ENCODE data around the gene COQ5. TPM values are rescaled to one million over a fixed set of nuclear protein-coding genes. Genes with fewer than 3 reads are reported as not detected.

Gene COQ5
- total RNA-seq, 3 donors from 2014 or later = 26.2 to 33.0 (median 26.5) TPM

GRCh38 chr12:120562906-120563305, 33.9 kb upstream of the COQ5 start:
- peaks cover 18% of the 10 kb centered on the region for H3K36me3 ChIP-seq
- H3K4me3 ChIP-seq = no peak overlapping the region
- H3K27ac ChIP-seq = no peak overlapping the region
- H3K4me1 ChIP-seq = no peaks in the 10 kb centered on the region
- DNase-seq (ENCODE audit: low spot score in 2 of 2) = no peak
- no peaks in the 10 kb centered on the region for H3K9me3 ChIP-seq
- TF ChIP-seq CTCF (IDR thresholded peaks at IDR 0.05) (no peak), POLR2A (IDR thresholded peaks at IDR 0.05) (no peak)
- H3K27me3 ChIP-seq = no peaks in the 10 kb centered on the region
- intact Hi-C loops (cut with DNase I; ENCODE audit: low total_unique reads) = no loop called here

GRCh38 chr12:120557589-120557988, 28.6 kb upstream of the COQ5 start:
- H3K4me1 ChIP-seq = no peaks in the 10 kb centered on the region
- DNase-seq (ENCODE audit: low spot score in 2 of 2) = no peak
- no peaks in the 10 kb centered on the region for H3K9me3 ChIP-seq
- no peak overlapping the region for H3K4me3 ChIP-seq
- H3K36me3 ChIP-seq = peaks cover 18% of the 10 kb centered on the region
- no peak overlapping the region for H3K27ac ChIP-seq
- H3K27me3 ChIP-seq = no peaks in the 10 kb centered on the region
- intact Hi-C loops (cut with DNase I; ENCODE audit: low total_unique reads) = no loop called here
- no peak for TF ChIP-seq CTCF (IDR thresholded peaks at IDR 0.05)
- no peak for TF ChIP-seq POLR2AphosphoS5 (IDR thresholded peaks at IDR 0.05)
- TF ChIP-seq POLR2A (IDR thresholded peaks at IDR 0.05) = no peak

- no peak overlapping the region for H3K4me3 ChIP-seq
- no peaks in the 10 kb centered on the region for H3K9me3 ChIP-seq
- intact Hi-C loops (cut with DNase I; ENCODE audit: low total_unique reads) = no loop called here
- H3K27me3 ChIP-seq = no peaks in the 10 kb centered on the region
- TF ChIP-seq POLR2AphosphoS5 (IDR thresholded peaks at IDR 0.05) (no peak), CTCF (IDR thresholded peaks at IDR 0.05) (no peak), POLR2A (IDR thresholded peaks at IDR 0.05) (no peak)
- no peak overlapping the region for H3K27ac ChIP-seq
- no peak for DNase-seq (ENCODE audit: low spot score in 2 of 2)
- no peaks in the 10 kb centered on the region for H3K4me1 ChIP-seq
- peaks cover 6% of the 10 kb centered on the region for H3K36me3 ChIP-seq
Measured at GRCh38 chr12:120554678-120555077, 25.7 kb upstream of the COQ5 start.

GRCh38 chr12:120546050-120546386, 17.1 kb upstream of the COQ5 start:
- DNase-seq (ENCODE audit: low spot score in 2 of 2) = no peak
- TF ChIP-seq POLR2AphosphoS5 (IDR thresholded peaks at IDR 0.05) (no peak), CTCF (IDR thresholded peaks at IDR 0.05) (no peak), POLR2A (IDR thresholded peaks at IDR 0.05) (no peak)
- no peaks in the 10 kb centered on the region for H3K36me3 ChIP-seq
- H3K4me3 ChIP-seq = no peak overlapping the region
- no peaks in the 10 kb centered on the region for H3K27me3 ChIP-seq
- H3K9me3 ChIP-seq = no peaks in the 10 kb centered on the region
- H3K27ac ChIP-seq = no peak overlapping the region
- H3K4me1 ChIP-seq = no peaks in the 10 kb centered on the region
- intact Hi-C loops (cut with DNase I; ENCODE audit: low total_unique reads) = no loop called here

- no peak for DNase-seq (ENCODE audit: low spot score in 2 of 2)
- no peaks in the 10 kb centered on the region for H3K27me3 ChIP-seq
- no peak overlapping the region for H3K4me3 ChIP-seq
- no peaks in the 10 kb centered on the region for H3K9me3 ChIP-seq
- no peak overlapping the region for H3K27ac ChIP-seq
- no peaks in the 10 kb centered on the region for H3K36me3 ChIP-seq
- intact Hi-C loops (cut with DNase I; ENCODE audit: low total_unique reads) = no loop called here
- H3K4me1 ChIP-seq = peaks cover 0 to 5% of the 10 kb centered on the region in 2 donors
- TF ChIP-seq POLR2AphosphoS5 (IDR thresholded peaks at IDR 0.05) (no peak), CTCF (IDR thresholded peaks at IDR 0.05) (no peak), POLR2A (IDR thresholded peaks at IDR 0.05) (no peak)
Measured at GRCh38 chr12:120544691-120545090, 15.7 kb upstream of the COQ5 start.

Measured in breast epithelium (tissue), 4 donors.